Myometrial cell (primary cell): ENCODE measurements around the gene OR51B2. TPM values are rescaled to one million over a fixed set of nuclear protein-coding genes. Genes with fewer than 3 reads are reported as not detected.

Experiments
- total RNA-seq: library from RNA; depleted of rRNA; stranded (reverse); fragments of >200 nt; gene quantifications from 2 replicates; pipeline ENCODE4 v1.2.3, GENCODE V29; 2015

Gene OR51B2
- not detected in 2 replicates for total RNA-seq

GRCh38 chr11:5324197-5324596 lies at the start of gene OR51B2:
TSS of gene OR51B2 (minus strand) at chr11:5324297. CDS start at chr11:5324297, 0 bp downstream.

GRCh38 chr11:5351208-5351607 lies 27.1 kb upstream of the OR51B2 start, which contains the start of gene OR51B6:
TSS of gene OR51B6 (plus strand) at chr11:5351508. CDS start at chr11:5351508, 0 bp downstream.

GRCh38 chr11:5343474-5344335 lies 19.6 kb upstream of the OR51B2 start, which contains the start of gene OR51B5:
TSS of gene OR51B5 (minus strand) at chr11:5343524. CDS start at chr11:5343524, 0 bp downstream.

GRCh38 chr11:5301846-5302245 lies 22.3 kb downstream of the OR51B2 start, which contains the start of gene OR51B4:
TSS of gene OR51B4 (minus strand) at chr11:5301946. CDS start at chr11:5301946, 0 bp downstream.

Other genes with a start within 250 kb of the OR51B2 start
- gene OR52A5, start 185.9 kb downstream of the OR51B2 start, total RNA-seq, result not detected in 2 replicates
- gene OR52A1, start 169.5 kb downstream of the OR51B2 start, total RNA-seq, result not detected in 2 replicates
- not detected in 2 replicates for gene OR51V1, start 123.6 kb downstream of the OR51B2 start, total RNA-seq
- gene HBB, start 97.2 kb downstream of the OR51B2 start, total RNA-seq, result not detected in 2 replicates
- gene HBD, start 89.8 kb downstream of the OR51B2 start, total RNA-seq, result 0.29 TPM in 1 of 2 replicates, not detected in the other
- not detected in 2 replicates for gene HBG1, start 74.4 kb downstream of the OR51B2 start, total RNA-seq
- not detected in 2 replicates for gene HBG2, start 69.5 kb downstream of the OR51B2 start, total RNA-seq
- not detected in 2 replicates for gene HBE1, start 54.4 kb downstream of the OR51B2 start, total RNA-seq
- not detected in 2 replicates for gene OR51B4, start 22.4 kb downstream of the OR51B2 start, total RNA-seq
- gene OR51B5, start 19.2 kb upstream of the OR51B2 start, total RNA-seq, result not detected in 2 replicates
- gene OR51B6, start 27.2 kb upstream of the OR51B2 start, total RNA-seq, result not detected in 2 replicates
- gene OR51M1, start 59.5 kb upstream of the OR51B2 start, total RNA-seq, result not detected in 2 replicates
- gene OR51Q1, start 97.8 kb upstream of the OR51B2 start, total RNA-seq, result not detected in 2 replicates
- gene OR51I1, start 117.2 kb upstream of the OR51B2 start, total RNA-seq, result not detected in 2 replicates
- not detected in 2 replicates for gene OR51I2, start 125.0 kb upstream of the OR51B2 start, total RNA-seq
- gene OR52D1, start 164.4 kb upstream of the OR51B2 start, total RNA-seq, result not detected in 2 replicates
- gene UBQLN3, start 185.7 kb upstream of the OR51B2 start, total RNA-seq, result not detected in 2 replicates
- not detected in 2 replicates for gene UBQLNL, start 192.4 kb upstream of the OR51B2 start, total RNA-seq
- gene OR52H1, start 224.2 kb upstream of the OR51B2 start, total RNA-seq, result not detected in 2 replicates